ENCODE measurements around the gene BACH2. TPM values are rescaled to one million over a fixed set of nuclear protein-coding genes. Genes with fewer than 3 reads are reported as not detected.
"Not testable (repeated sequence)": the region's sequence is repeated elsewhere in the genome, so short reads cannot be mapped to it uniquely, and the experiment has no call there.

Gene BACH2
- total RNA-seq, 5 donors from 2014 or later (not counting 1 experiment from before 2014, with no cell fraction given): 81.9 to 196 (median 96.7) TPM

DNA sequence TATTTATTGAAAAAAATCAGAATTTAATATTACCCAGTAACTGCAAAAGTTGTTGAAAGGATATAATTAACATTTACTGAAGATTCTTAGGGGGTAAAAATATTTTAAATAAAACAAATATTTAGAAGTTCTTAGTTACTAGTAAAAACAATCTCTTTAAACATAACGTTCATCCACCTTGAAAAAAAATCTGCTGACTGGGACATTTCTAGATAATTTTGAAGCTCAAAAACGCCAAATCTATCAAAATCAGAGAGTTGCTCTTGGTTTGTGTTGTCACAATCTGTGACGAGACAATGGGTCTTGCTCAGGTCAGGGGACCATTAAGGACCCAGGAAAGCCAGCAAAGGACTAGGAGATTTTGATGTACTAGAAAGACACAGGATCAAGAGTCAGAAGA lies 177.0 kb downstream of the BACH2 start:
- peaks cover 5 to 14% (median 13%) of the 10 kb centered on the region in 3 donors for H3K9me3 Mint-ChIP-seq
- no peaks in the 10 kb centered on the region for H3K27me3 ChIP-seq (replicated peaks in 1 of 2; ENCODE audit: control insufficient read depth in 2 of 2, extremely low read depth in 1 of 2, insufficient read depth in 2 of 2, low read length in 1 of 2)
- H3K36me3 Mint-ChIP-seq: peaks cover 40% of the 10 kb centered on the region
- H3K27ac ChIP-seq (ENCODE audit: low read length): no peak overlapping the region
- ATAC-seq (replicated peaks in 1 of 4) (no peak), DNase-seq (no peak)
- no peak overlapping the region for H3K4me3 Mint-ChIP-seq
- H3K4me1 ChIP-seq (ENCODE audit: control insufficient read depth in 1 of 2, extremely low read depth in 1 of 2, insufficient read depth in 2 of 2, low read length in 2 of 2): peaks cover 3 to 13% of the 10 kb centered on the region in 2 experiments
- peaks cover 43 to 61% (median 53%) of the 10 kb centered on the region in 3 donors for H3K4me1 Mint-ChIP-seq
- peak overlapping the region; percentile 46 to 52 for H3K27ac Mint-ChIP-seq
- H3K4me3 ChIP-seq (ENCODE audit: control insufficient read depth in 1 of 2, extremely low read depth in 1 of 2, low read length in 1 of 2): no peak overlapping the region
- no peaks in the 10 kb centered on the region for H3K36me3 ChIP-seq (ENCODE audit: control insufficient read depth in 2 of 2, extremely low read depth in 1 of 2, insufficient read depth in 1 of 2, low read length in 1 of 2)
- H3K27me3 Mint-ChIP-seq: no peaks in the 10 kb centered on the region
- 88% methylated on average over 1 of the region's 3 CpGs for WGBS (ENCODE audit: insufficient coverage)
- CTCF ChIA-PET: no interaction called here
- POLR2A ChIA-PET: interaction anchor here in 1 of 2 donors (0.7 kb wide), 1 partner anchor 48 kb away, joined by 3 read pairs; no protein-coding TSS in a partner anchor
- no peaks in the 10 kb centered on the region for H3K9me3 ChIP-seq

DNA sequence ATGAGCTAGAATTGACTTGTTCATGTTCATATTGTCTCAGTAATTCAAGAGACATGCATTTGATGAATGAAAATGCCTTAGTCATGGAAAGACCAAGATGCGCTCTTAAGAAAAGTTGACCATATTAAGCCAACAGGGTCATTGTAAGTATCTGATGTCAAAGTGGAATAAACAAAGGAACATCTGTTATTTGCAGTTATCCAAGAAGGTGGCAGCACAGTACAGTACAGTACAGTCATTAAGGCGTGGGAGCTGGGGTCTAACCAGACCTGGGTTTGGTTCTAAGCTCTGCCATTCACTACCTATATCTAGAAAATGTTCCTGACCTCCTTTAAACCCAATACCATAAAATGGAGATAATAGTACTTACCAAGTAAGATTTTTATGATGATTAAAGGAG lies 178.1 kb downstream of the BACH2 start:
- 100% methylated on average over 1 of the region's 2 CpGs for WGBS (ENCODE audit: insufficient coverage)
- POLR2A ChIA-PET: interaction anchor here (0.6 to 0.7 kb wide), 2 partner anchors 12 to 13 kb away, joined by 3 to 4 read pairs; no protein-coding TSS in a partner anchor
- peaks cover 3 to 12% of the 10 kb centered on the region in 2 experiments for H3K4me1 ChIP-seq (ENCODE audit: control insufficient read depth in 1 of 2, extremely low read depth in 1 of 2, insufficient read depth in 2 of 2, low read length in 2 of 2)
- H3K27ac Mint-ChIP-seq: peak overlapping the region in 1 of 2 donors; percentile 70
- ATAC-seq (replicated peaks in 1 of 4): no peak
- H3K9me3 ChIP-seq: no peaks in the 10 kb centered on the region
- H3K27ac ChIP-seq (ENCODE audit: low read length): no peak overlapping the region
- no peaks in the 10 kb centered on the region for H3K27me3 ChIP-seq (replicated peaks in 1 of 2; ENCODE audit: control insufficient read depth in 2 of 2, extremely low read depth in 1 of 2, insufficient read depth in 2 of 2, low read length in 1 of 2)
- peaks cover 39% of the 10 kb centered on the region for H3K36me3 Mint-ChIP-seq
- CTCF ChIA-PET: interaction anchor here in 1 of 2 donors (0.6 kb wide), 1 partner anchor 1173 kb away, joined by 3 read pairs; no protein-coding TSS in a partner anchor
- H3K4me1 Mint-ChIP-seq: peaks cover 39 to 57% (median 57%) of the 10 kb centered on the region in 3 donors
- no peaks in the 10 kb centered on the region for H3K36me3 ChIP-seq (ENCODE audit: control insufficient read depth in 2 of 2, extremely low read depth in 1 of 2, insufficient read depth in 1 of 2, low read length in 1 of 2)
- H3K9me3 Mint-ChIP-seq: peaks cover 12 to 18% (median 13%) of the 10 kb centered on the region in 3 donors
- no peak for DNase-seq
- no peak overlapping the region for H3K4me3 Mint-ChIP-seq
- H3K4me3 ChIP-seq (ENCODE audit: control insufficient read depth in 1 of 2, extremely low read depth in 1 of 2, low read length in 1 of 2): no peak overlapping the region
- no peaks in the 10 kb centered on the region for H3K27me3 Mint-ChIP-seq

DNA sequence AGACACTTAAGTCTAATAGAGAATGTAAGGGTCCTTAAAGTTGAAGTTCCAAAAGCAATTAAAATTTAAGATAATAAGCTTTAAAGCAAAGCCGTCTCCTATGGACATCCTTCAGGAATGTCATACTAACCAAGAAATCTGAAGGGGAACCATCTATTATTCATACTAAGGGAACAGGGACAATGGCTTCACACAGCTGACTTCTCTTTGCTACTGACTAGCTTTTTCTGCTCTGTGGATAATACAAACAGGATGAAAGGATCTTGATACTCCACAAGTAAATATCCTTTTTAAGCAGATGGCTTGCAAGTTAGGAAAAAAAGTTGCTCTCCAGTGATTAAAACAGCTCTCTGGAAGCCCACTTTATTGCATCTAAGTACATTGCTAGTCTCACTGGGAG lies 178.6 kb downstream of the BACH2 start:
- Mint-ChIP-seq H3K27ac (peak overlapping the region in 1 of 2 donors; percentile 70), H3K36me3 (peaks cover 41% of the 10 kb centered on the region), H3K9me3 (peaks cover 15 to 22% (median 16%) of the 10 kb centered on the region in 3 donors), H3K4me1 (peaks cover 39 to 58% (median 57%) of the 10 kb centered on the region in 3 donors), H3K4me3 (no peak overlapping the region), H3K27me3 (no peaks in the 10 kb centered on the region)
- no peak for DNase-seq
- POLR2A ChIA-PET: interaction anchor here in 1 of 2 donors (0.6 to 0.7 kb wide), 3 partner anchors 13 to 142 kb away, joined by 4 to 5 read pairs (median 4); no protein-coding TSS in a partner anchor
- no CpG with 5 or more reads among the region's 1 CpG for WGBS (ENCODE audit: insufficient coverage)
- CTCF ChIA-PET: interaction anchor here in 1 of 2 donors (0.6 kb wide), 1 partner anchor 11 kb away, joined by 3 read pairs; no protein-coding TSS in a partner anchor
- H3K4me3 ChIP-seq (ENCODE audit: control insufficient read depth in 1 of 2, extremely low read depth in 1 of 2, low read length in 1 of 2): no peak overlapping the region
- H3K4me1 ChIP-seq (ENCODE audit: control insufficient read depth in 1 of 2, extremely low read depth in 1 of 2, insufficient read depth in 2 of 2, low read length in 2 of 2): peaks cover 3 to 12% of the 10 kb centered on the region in 2 experiments
- no peaks in the 10 kb centered on the region for H3K9me3 ChIP-seq
- no peaks in the 10 kb centered on the region for H3K27me3 ChIP-seq (replicated peaks in 1 of 2; ENCODE audit: control insufficient read depth in 2 of 2, extremely low read depth in 1 of 2, insufficient read depth in 2 of 2, low read length in 1 of 2)
- no peak for ATAC-seq (replicated peaks in 1 of 4)
- no peak overlapping the region for H3K27ac ChIP-seq (ENCODE audit: low read length)
- no peaks in the 10 kb centered on the region for H3K36me3 ChIP-seq (ENCODE audit: control insufficient read depth in 2 of 2, extremely low read depth in 1 of 2, insufficient read depth in 1 of 2, low read length in 1 of 2)

DNA sequence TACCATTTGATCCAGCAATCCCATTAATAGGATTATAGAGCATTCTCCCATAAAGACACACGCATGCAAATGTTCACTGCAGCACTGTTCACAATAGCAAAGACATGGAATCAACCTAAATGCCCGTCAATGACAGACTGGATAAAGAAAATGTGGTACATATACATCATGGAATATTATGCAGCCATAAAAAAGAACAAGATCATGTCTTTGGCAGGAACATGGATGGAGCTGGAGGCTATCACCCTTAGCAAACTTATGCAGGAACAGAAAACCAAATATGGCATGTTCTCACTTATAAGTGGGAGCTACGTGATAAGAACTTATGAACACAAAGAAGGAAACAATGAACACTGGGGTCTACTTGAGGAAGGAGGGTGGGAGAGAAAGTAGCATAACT lies 180.5 kb downstream of the BACH2 start:
- H3K27me3 Mint-ChIP-seq; ATAC-seq (replicated peaks in 1 of 4); CTCF ChIA-PET; H3K27ac ChIP-seq (ENCODE audit: low read length); H3K36me3 ChIP-seq (ENCODE audit: control insufficient read depth in 2 of 2, extremely low read depth in 1 of 2, insufficient read depth in 1 of 2, low read length in 1 of 2); H3K9me3 ChIP-seq; DNase-seq; H3K4me3 ChIP-seq (ENCODE audit: control insufficient read depth in 1 of 2, extremely low read depth in 1 of 2, low read length in 1 of 2); H3K27me3 ChIP-seq (replicated peaks in 1 of 2; ENCODE audit: control insufficient read depth in 2 of 2, extremely low read depth in 1 of 2, insufficient read depth in 2 of 2, low read length in 1 of 2); H3K4me3 Mint-ChIP-seq: not testable (repeated sequence)
- Mint-ChIP-seq H3K4me1 (peaks cover 43 to 62% (median 61%) of the 10 kb centered on the region in 3 donors), H3K27ac (peak overlapping the region in 1 of 2 donors; percentile 25), H3K9me3 (peaks cover 13 to 28% (median 20%) of the 10 kb centered on the region in 3 donors), H3K36me3 (peaks cover 39% of the 10 kb centered on the region)
- WGBS (ENCODE audit: insufficient coverage): no CpG with 5 or more reads among the region's 3 CpGs
- peaks cover 4 to 16% of the 10 kb centered on the region in 2 experiments for H3K4me1 ChIP-seq (ENCODE audit: control insufficient read depth in 1 of 2, extremely low read depth in 1 of 2, insufficient read depth in 2 of 2, low read length in 2 of 2)
- POLR2A ChIA-PET: interaction anchor here in 1 of 2 donors (0.6 kb wide), 1 partner anchor 604 kb away, joined by 3 read pairs; no protein-coding TSS in a partner anchor

DNA sequence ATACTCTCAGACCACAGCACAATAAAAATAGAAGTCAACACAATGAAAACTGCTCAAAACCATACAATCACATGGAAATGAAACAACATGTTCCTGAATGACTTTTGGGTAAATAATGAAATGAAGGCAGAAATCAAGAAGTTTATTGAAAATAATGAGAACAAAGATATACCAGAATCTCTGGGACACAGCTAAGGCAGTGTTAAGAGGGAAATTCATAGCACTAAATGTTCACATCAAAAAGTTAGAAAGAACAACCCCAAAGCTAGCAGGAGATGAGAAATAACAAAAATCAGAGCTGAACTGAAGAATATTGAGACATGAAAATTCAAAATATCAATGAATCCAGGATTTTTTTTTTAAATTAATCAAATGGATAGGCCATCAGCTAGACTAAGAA lies 183.3 kb downstream of the BACH2 start:
- ChIA-PET CTCF (interaction anchor here in 1 of 2 donors (0.6 to 1.5 kb wide), 3 partner anchors 65 to 523 kb away, joined by 3 to 5 read pairs (median 4); no protein-coding TSS in a partner anchor), POLR2A (no interaction called here)
- Histone ChIP-seq H3K36me3 (ENCODE audit: control insufficient read depth in 2 of 2, extremely low read depth in 1 of 2, insufficient read depth in 1 of 2, low read length in 1 of 2) (no peaks in the 10 kb centered on the region), H3K4me3 (ENCODE audit: control insufficient read depth in 1 of 2, extremely low read depth in 1 of 2, low read length in 1 of 2) (no peak overlapping the region), H3K27ac (ENCODE audit: low read length) (no peak overlapping the region), H3K27me3 (replicated peaks in 1 of 2; ENCODE audit: control insufficient read depth in 2 of 2, extremely low read depth in 1 of 2, insufficient read depth in 2 of 2, low read length in 1 of 2) (no peaks in the 10 kb centered on the region), H3K9me3 (no peaks in the 10 kb centered on the region), H3K4me1 (ENCODE audit: control insufficient read depth in 1 of 2, extremely low read depth in 1 of 2, insufficient read depth in 2 of 2, low read length in 2 of 2) (peaks cover 21 to 37% of the 10 kb centered on the region in 2 experiments)
- peaks cover 53 to 83% (median 65%) of the 10 kb centered on the region in 3 donors for H3K4me1 Mint-ChIP-seq
- no peak for DNase-seq
- H3K27me3 Mint-ChIP-seq: no peaks in the 10 kb centered on the region
- H3K9me3 Mint-ChIP-seq: peaks cover 17 to 28% (median 20%) of the 10 kb centered on the region in 3 donors
- no peak for ATAC-seq (replicated peaks in 1 of 4)
- H3K36me3 Mint-ChIP-seq: peaks cover 39% of the 10 kb centered on the region
- no peak overlapping the region for H3K4me3 Mint-ChIP-seq
- H3K27ac Mint-ChIP-seq: peak overlapping the region; percentile 0 to 60

DNA sequence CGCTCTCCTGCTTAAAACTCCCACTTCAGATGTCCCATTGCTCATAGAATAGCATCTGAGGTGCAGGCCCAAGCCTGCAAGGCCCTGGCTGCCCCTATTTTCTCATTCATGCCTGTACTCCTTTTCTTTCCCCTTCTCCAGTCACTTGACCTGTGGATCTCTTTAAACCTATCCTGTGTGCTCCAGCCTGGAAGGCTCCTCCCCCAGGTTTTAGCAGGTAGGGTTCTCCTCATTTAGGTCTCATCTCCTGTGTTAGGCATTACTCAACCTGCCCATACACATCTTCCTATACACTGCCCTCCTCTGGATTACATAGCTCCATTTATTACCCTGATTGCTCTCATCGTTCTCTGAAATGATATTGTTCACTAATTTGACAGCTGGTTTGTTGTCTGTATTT lies 185.3 kb downstream of the BACH2 start:
- ChIA-PET POLR2A (no interaction called here), CTCF (interaction anchor here (1.7 to 2.2 kb wide), 2 partner anchors 29 to 171 kb away, joined by 4 to 9 read pairs; no protein-coding TSS in a partner anchor)
- H3K27ac ChIP-seq (ENCODE audit: low read length): peak overlapping the region; percentile 28
- DNase-seq (no peak), ATAC-seq (replicated peaks in 1 of 4) (peak in 3 of 4 experiments; percentile 28 to 37 (median 36))
- H3K36me3 ChIP-seq (ENCODE audit: control insufficient read depth in 2 of 2, extremely low read depth in 1 of 2, insufficient read depth in 1 of 2, low read length in 1 of 2): no peaks in the 10 kb centered on the region
- Mint-ChIP-seq H3K4me3 (peak overlapping the region; percentile 21 to 45 (median 31)), H3K27ac (peak overlapping the region; percentile 83 to 85), H3K36me3 (peaks cover 27% of the 10 kb centered on the region), H3K27me3 (no peaks in the 10 kb centered on the region), H3K4me1 (peaks cover 62 to 88% (median 68%) of the 10 kb centered on the region in 3 donors), H3K9me3 (peaks cover 8 to 27% (median 20%) of the 10 kb centered on the region in 3 donors)
- no peaks in the 10 kb centered on the region for H3K9me3 ChIP-seq
- H3K4me3 ChIP-seq (ENCODE audit: control insufficient read depth in 1 of 2, extremely low read depth in 1 of 2, low read length in 1 of 2): no peak overlapping the region
- H3K27me3 ChIP-seq (replicated peaks in 1 of 2; ENCODE audit: control insufficient read depth in 2 of 2, extremely low read depth in 1 of 2, insufficient read depth in 2 of 2, low read length in 1 of 2): no peaks in the 10 kb centered on the region
- peaks cover 27 to 51% of the 10 kb centered on the region in 2 experiments for H3K4me1 ChIP-seq (ENCODE audit: control insufficient read depth in 1 of 2, extremely low read depth in 1 of 2, insufficient read depth in 2 of 2, low read length in 2 of 2)
- WGBS (ENCODE audit: insufficient coverage): 83% methylated on average over 1 of the region's 2 CpGs
